Naive B cell (primary cell): ENCODE data around the gene CPNE7. TPM values are rescaled to one million over a fixed set of nuclear protein-coding genes. Genes with fewer than 3 reads are reported as not detected.

Experiments used
- ATAC-seq, 2 donors: fragments of 150-1000 bp; cut with Tn5 transposase; 2 replicates each; pipeline ENCODE4 v1.10.0; 2021; ENCODE audit warnings: low read depth in 2 of 2, mild to moderate bottlenecking in 2 of 2, moderate library complexity in 2 of 2
- DNase-seq: peaks from one replicate; pipeline ENCODE4 v3.0.0; 2022
- H3K27ac Mint-ChIP-seq, 6 donors: one replicate each; pipeline ENCODE4 v1.8.0; 2020 to 2022; ENCODE audit warnings: mild to moderate bottlenecking in 6 of 6, mixed read lengths in 6 of 6, moderate library complexity in 5 of 6, inconsistent platforms in 2 of 6
- H3K27me3 Mint-ChIP-seq, 3 donors: one replicate each; pipeline ENCODE4 v1.8.0; 2021 to 2022; ENCODE audit warnings: mixed read lengths in 3 of 3, mild to moderate bottlenecking in 1 of 3
- H3K36me3 Mint-ChIP-seq, 2 donors: one replicate each; pipeline ENCODE4 v1.8.0; 2020 to 2022; ENCODE audit warnings: mixed read lengths in 2 of 2, inconsistent platforms in 1 of 2, mild to moderate bottlenecking in 1 of 2
- H3K4me1 Mint-ChIP-seq, 3 donors: one replicate each; pipeline ENCODE4 v1.8.0; 2020 to 2022; ENCODE audit warnings: mixed read lengths in 3 of 3, inconsistent platforms in 1 of 3, mild to moderate bottlenecking in 1 of 3, moderate library complexity in 1 of 3
- H3K4me3 Mint-ChIP-seq, 8 donors: one replicate each; pipeline ENCODE4 v1.8.0; 2020 to 2022; ENCODE audit warnings: mild to moderate bottlenecking in 8 of 8, mixed read lengths in 8 of 8, moderate library complexity in 8 of 8, inconsistent platforms in 2 of 8
- H3K9me3 Mint-ChIP-seq, 7 donors: one replicate each; pipeline ENCODE4 v1.8.0; 2020 to 2022; ENCODE audit warnings: mixed read lengths in 7 of 7, mild to moderate bottlenecking in 5 of 7, inconsistent platforms in 2 of 7, moderate library complexity in 1 of 7
- polyA plus RNA-seq, 6 donors: library from polyadenylated mRNA; unstranded; fragments of 300-500 nt; fragmentation: Illumina TruSeq; gene quantifications; one replicate each; pipeline ENCODE4 v1.2.3, GENCODE V29; 2021; ENCODE audit warnings: low read depth in 6 of 6

CPNE7 gene
- polyA plus RNA-seq, 6 donors from 2014 or later, result not detected

DNA sequence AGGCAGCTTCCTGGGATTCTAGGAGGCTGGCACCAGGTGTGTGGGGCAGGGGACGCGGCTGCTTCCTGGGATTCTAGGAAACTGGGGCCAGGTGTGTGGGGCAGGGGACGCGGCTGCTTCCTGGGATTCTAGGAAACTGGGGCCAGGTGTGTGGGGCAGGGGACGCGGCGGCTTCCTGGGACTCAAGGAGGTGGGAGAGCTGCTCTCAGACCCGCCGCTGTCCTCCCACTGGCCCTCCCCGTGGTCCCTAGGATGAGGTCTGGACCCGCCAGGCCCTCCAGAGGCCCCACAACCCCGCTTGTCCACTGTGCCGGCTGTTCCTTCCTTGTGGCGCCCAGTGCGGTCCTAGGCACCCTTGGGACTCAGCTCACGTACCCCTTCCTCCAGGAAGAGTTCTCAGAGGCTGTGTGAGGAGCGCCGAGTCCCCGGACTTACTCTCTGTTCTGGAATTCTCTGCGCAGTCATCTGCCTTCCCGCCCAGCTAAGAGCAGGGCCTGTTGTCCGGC, 38.4 kb downstream of the CPNE7 start:
- ATAC-seq, result no peak
- Mint-ChIP-seq H3K9me3 (peaks cover 0 to 4% (median 0%) of the 10 kb centered on the region in 7 donors), H3K36me3 (no peaks in the 10 kb centered on the region), H3K4me1 (peaks cover 12 to 13% (median 12%) of the 10 kb centered on the region in 3 donors), H3K27ac (no peak overlapping the region), H3K4me3 (no peak overlapping the region), H3K27me3 (peaks cover 5 to 16% (median 12%) of the 10 kb centered on the region in 3 donors)
- DNase-seq, result no peak

- H3K4me3 Mint-ChIP-seq, result no peak overlapping the region
- no peaks in the 10 kb centered on the region for H3K36me3 Mint-ChIP-seq
- H3K4me1 Mint-ChIP-seq, result peaks cover 12 to 13% (median 12%) of the 10 kb centered on the region in 3 donors
- no peak overlapping the region for H3K27ac Mint-ChIP-seq
- peaks cover 5 to 19% (median 12%) of the 10 kb centered on the region in 3 donors for H3K27me3 Mint-ChIP-seq
- ATAC-seq (no peak), DNase-seq (no peak)
- H3K9me3 Mint-ChIP-seq, result peaks cover 0 to 4% (median 0%) of the 10 kb centered on the region in 7 donors
Measured at GRCh38 chr16:89615176-89615575, 39.6 kb downstream of the CPNE7 start.

DNA sequence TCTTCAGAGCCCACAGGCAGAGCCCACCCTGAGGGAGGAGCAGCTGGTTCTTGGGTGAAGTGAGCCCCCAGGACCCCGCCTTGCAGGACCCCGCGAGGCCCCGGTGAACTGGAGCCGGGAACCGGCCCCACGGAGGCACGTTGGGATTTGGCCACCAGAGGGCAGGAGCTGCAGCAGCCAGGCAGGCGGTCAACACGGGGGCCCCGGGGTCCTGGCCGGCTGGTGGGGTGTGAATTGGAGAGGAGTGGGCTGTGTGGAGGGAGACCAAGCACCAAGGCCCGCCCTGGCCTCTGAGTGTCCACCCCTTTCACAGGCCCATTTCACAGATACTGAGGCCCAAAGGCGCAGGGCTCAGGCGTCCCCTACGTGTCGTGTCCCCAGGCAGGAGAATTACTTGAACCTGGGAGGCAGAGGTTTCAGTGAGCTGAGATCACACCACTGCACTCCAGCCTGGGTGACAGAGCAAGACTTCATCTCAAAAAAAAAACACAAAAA, 40.1 kb downstream of the CPNE7 start:
- ATAC-seq (peak in 1 of 2 donors; percentile 45), DNase-seq (peak; percentile 21)
- Mint-ChIP-seq H3K36me3 (no peaks in the 10 kb centered on the region), H3K4me3 (no peak overlapping the region), H3K27ac (peak overlapping the region in 1 of 6 donors; percentile 53), H3K27me3 (peaks cover 5 to 24% (median 13%) of the 10 kb centered on the region in 3 donors), H3K9me3 (peaks cover 0 to 4% (median 0%) of the 10 kb centered on the region in 7 donors), H3K4me1 (peaks cover 12 to 13% (median 12%) of the 10 kb centered on the region in 3 donors)

DNA sequence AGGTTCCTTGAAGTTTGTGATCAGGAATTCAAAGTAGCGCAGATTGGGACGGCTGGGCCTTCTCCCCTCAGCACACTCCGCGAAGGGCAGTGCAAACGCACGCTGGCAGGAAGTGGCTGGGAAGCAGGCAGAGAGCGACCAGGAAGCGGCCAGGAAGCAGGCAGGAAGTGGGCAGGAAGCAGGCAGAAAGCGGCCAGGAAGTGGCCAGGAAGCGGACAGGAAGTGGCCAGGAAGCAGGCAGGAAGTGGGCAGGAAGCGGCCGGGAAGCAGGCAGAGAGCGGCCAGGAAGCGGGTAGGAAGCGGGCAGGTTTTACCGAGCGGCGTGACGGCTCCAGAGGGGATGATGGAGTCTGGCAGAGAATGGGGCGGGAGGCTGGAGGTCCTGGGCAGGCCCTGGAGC, 41.1 kb downstream of the CPNE7 start:
- H3K27me3 Mint-ChIP-seq, result peaks cover 5 to 33% (median 22%) of the 10 kb centered on the region in 3 donors
- DNase-seq, result no peak
- H3K36me3 Mint-ChIP-seq, result no peaks in the 10 kb centered on the region
- peaks cover 12 to 13% (median 12%) of the 10 kb centered on the region in 3 donors for H3K4me1 Mint-ChIP-seq
- peak overlapping the region in 1 of 8 donors; percentile 32 for H3K4me3 Mint-ChIP-seq
- no peak for ATAC-seq
- peak overlapping the region in 5 of 6 donors; percentile 22 to 88 (median 53) for H3K27ac Mint-ChIP-seq
- peaks cover 0 to 4% (median 0%) of the 10 kb centered on the region in 7 donors for H3K9me3 Mint-ChIP-seq

- H3K27me3 Mint-ChIP-seq, result peaks cover 5 to 37% (median 26%) of the 10 kb centered on the region in 3 donors
- peaks cover 0 to 4% (median 0%) of the 10 kb centered on the region in 7 donors for H3K9me3 Mint-ChIP-seq
- no peak overlapping the region for H3K4me3 Mint-ChIP-seq
- no peak for ATAC-seq
- DNase-seq, result no peak
- peak overlapping the region in 5 of 6 donors; percentile 15 to 88 (median 30) for H3K27ac Mint-ChIP-seq
- H3K36me3 Mint-ChIP-seq, result no peaks in the 10 kb centered on the region
- peaks cover 12 to 13% (median 12%) of the 10 kb centered on the region in 3 donors for H3K4me1 Mint-ChIP-seq
Measured at GRCh38 chr16:89617036-89617435, 41.5 kb downstream of the CPNE7 start.

- DNase-seq (no peak), ATAC-seq (no peak)
- Mint-ChIP-seq H3K36me3 (no peaks in the 10 kb centered on the region), H3K27me3 (peaks cover under 1 to 39% (median 24%) of the 10 kb centered on the region in 3 donors), H3K27ac (peak overlapping the region in 1 of 6 donors; percentile 76), H3K4me3 (no peak overlapping the region), H3K9me3 (peaks cover 0 to 4% (median 0%) of the 10 kb centered on the region in 7 donors), H3K4me1 (peaks cover 12 to 13% (median 12%) of the 10 kb centered on the region in 3 donors)
Measured at GRCh38 chr16:89618109-89618998, 42.8 kb downstream of the CPNE7 start.

GRCh38 chr16:89619840-89620239, 44.3 kb downstream of the CPNE7 start:
- Mint-ChIP-seq H3K4me1 (peaks cover 12 to 13% (median 12%) of the 10 kb centered on the region in 3 donors), H3K27ac (no peak overlapping the region), H3K9me3 (peaks cover 0 to 4% (median 0%) of the 10 kb centered on the region in 7 donors), H3K4me3 (no peak overlapping the region), H3K36me3 (no peaks in the 10 kb centered on the region), H3K27me3 (peaks cover 5 to 49% (median 38%) of the 10 kb centered on the region in 3 donors)
- DNase-seq, result no peak
- no peak for ATAC-seq

DNA sequence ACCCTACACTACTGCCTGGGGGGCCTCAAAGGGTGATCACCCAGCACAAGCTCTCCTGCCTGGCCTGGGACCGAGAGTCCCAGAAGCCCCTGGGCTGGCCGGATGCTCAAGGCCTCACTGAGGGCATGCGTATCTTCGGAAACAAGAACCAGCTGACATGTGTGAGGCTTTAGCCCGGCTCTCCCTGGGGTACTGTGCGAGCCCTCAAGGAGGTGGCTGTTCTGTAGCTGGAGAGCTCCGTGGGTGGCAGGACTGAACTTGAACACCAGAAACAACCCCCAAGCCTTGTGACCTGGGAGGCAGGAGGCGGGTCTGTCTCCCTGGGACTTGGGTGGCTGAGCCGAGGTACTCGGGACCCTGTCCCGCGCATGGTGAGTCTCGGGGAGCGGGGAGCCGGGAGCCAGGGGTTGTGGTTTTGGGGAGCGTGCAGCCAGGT, 44.9 kb downstream of the CPNE7 start:
- no peak overlapping the region for H3K4me3 Mint-ChIP-seq
- no peak overlapping the region for H3K27ac Mint-ChIP-seq
- no peak for ATAC-seq
- H3K4me1 Mint-ChIP-seq, result peaks cover 12 to 13% (median 12%) of the 10 kb centered on the region in 3 donors
- no peaks in the 10 kb centered on the region for H3K36me3 Mint-ChIP-seq
- DNase-seq, result no peak
- peaks cover 0 to 4% (median 0%) of the 10 kb centered on the region in 7 donors for H3K9me3 Mint-ChIP-seq
- peaks cover 5 to 53% (median 44%) of the 10 kb centered on the region in 3 donors for H3K27me3 Mint-ChIP-seq

- no peak for ATAC-seq
- Mint-ChIP-seq H3K27ac (no peak overlapping the region), H3K36me3 (no peaks in the 10 kb centered on the region), H3K4me3 (no peak overlapping the region), H3K9me3 (peaks cover 0 to 4% (median 0%) of the 10 kb centered on the region in 7 donors), H3K27me3 (peaks cover 5 to 54% (median 48%) of the 10 kb centered on the region in 3 donors), H3K4me1 (peaks cover 10% of the 10 kb centered on the region in 3 donors)
- no peak for DNase-seq
Measured at GRCh38 chr16:89621136-89621697, 45.7 kb downstream of the CPNE7 start.

DNA sequence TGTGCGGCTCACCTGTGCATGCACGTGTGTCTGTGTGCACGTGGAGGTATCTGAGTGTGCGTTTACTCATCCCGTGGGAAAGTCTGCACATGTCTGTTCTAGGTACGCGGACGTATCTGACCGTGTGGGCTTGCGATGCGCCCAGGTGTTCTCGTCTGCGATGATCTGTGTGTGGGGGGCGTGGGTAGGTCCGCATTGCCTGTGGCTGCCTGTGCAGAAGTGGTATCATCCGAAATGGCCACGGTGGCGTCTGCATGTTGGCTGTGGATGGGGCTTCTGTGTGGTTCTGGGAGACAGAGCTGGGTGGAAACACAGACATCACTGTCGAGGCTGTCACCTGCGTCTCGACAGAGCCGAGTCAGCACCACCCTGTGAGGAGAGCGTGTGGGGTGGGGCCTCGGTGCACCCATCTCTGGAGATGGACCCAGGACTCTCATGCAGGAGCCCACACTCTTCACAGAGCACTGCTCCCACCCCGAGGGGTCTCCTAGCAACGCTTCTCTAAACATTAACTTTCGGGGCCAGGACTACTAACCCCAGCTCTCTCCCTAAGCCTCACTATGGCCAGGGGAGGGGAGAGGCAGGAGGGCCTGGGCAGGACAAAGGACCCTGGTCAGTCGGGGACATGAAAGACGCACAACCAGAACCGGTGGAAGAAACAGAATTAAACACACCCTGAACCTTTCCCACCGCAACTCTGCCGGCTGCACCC, 46.3 kb downstream of the CPNE7 start:
- H3K36me3 Mint-ChIP-seq, result no peaks in the 10 kb centered on the region
- no peak overlapping the region for H3K27ac Mint-ChIP-seq
- no peak overlapping the region for H3K4me3 Mint-ChIP-seq
- ATAC-seq (no peak), DNase-seq (no peak)
- peaks cover 5 to 54% (median 48%) of the 10 kb centered on the region in 3 donors for H3K27me3 Mint-ChIP-seq
- H3K9me3 Mint-ChIP-seq, result no peaks in the 10 kb centered on the region
- peaks cover 3 to 4% (median 3%) of the 10 kb centered on the region in 3 donors for H3K4me1 Mint-ChIP-seq

- peaks cover 5 to 54% (median 48%) of the 10 kb centered on the region in 3 donors for H3K27me3 Mint-ChIP-seq
- ATAC-seq (no peak), DNase-seq (no peak)
- no peaks in the 10 kb centered on the region for H3K4me1 Mint-ChIP-seq
- H3K36me3 Mint-ChIP-seq, result no peaks in the 10 kb centered on the region
- no peak overlapping the region for H3K27ac Mint-ChIP-seq
- peak overlapping the region in 1 of 8 donors; percentile 50 for H3K4me3 Mint-ChIP-seq
- H3K9me3 Mint-ChIP-seq, result no peaks in the 10 kb centered on the region
Measured at GRCh38 chr16:89623511-89624261, 48.1 kb downstream of the CPNE7 start.
